GM23338 (cell line): Measurements from ENCODE around the gene NXPH2. TPM values are rescaled to one million over a fixed set of nuclear protein-coding genes. Genes with fewer than 3 reads are reported as not detected.
A peak's percentile ranks its signal among the peaks of the same experiment; 100 is the strongest.

Source experiments
- ATAC-seq: fragments of 200-7000 bp; cut with Tn5 transposase; 3 replicates; pipeline ENCODE4 v1.9.1; 2020
- DNase-seq: peaks from one replicate; pipeline ENCODE4 v3.0.0-alpha.2; 2015; ENCODE audit warnings: low spot score
- H2AFZ ChIP-seq: fragments of 200-600 bp; sonication (generic); 2 replicates; pipeline ENCODE4 v1.8.0; 2016; ENCODE audit warnings: antibody characterized with exemption, mild to moderate bottlenecking, moderate library complexity
- H3F3A ChIP-seq: fragments of 200-600 bp; sonication (generic); replicated peaks from 2 replicates; pipeline ENCODE4 v1.8.0; 2017; ENCODE audit warnings: antibody characterized with exemption, mixed run types, low read depth
- H3K27ac ChIP-seq: fragments of 200-600 bp; sonication (generic); 2 replicates; pipeline ENCODE4 v1.6.1; 2016; ENCODE audit warnings: low read depth
- H3K27me3 ChIP-seq: fragments of 200-600 bp; sonication (generic); 2 replicates; pipeline ENCODE4 v1.8.0; 2016; ENCODE audit warnings: mild to moderate bottlenecking, mixed run types, moderate library complexity; ENCODE audit not compliant: insufficient read depth
- H3K36me3 ChIP-seq: fragments of 200-600 bp; sonication (generic); 2 replicates; pipeline ENCODE4 v1.8.0; 2016; ENCODE audit warnings: mild to moderate bottlenecking; ENCODE audit not compliant: insufficient read depth
- H3K4me1 ChIP-seq: fragments of 200-600 bp; sonication (generic); 2 replicates; pipeline ENCODE4 v1.8.0; 2016; ENCODE audit warnings: mild to moderate bottlenecking, moderate library complexity; ENCODE audit not compliant: insufficient read depth
- H3K4me2 ChIP-seq: fragments of 200-600 bp; sonication (generic); 2 replicates; pipeline ENCODE4 v1.7.1; 2017; ENCODE audit warnings: mixed run types
- H3K4me3 ChIP-seq: fragments of 200-600 bp; sonication (generic); 2 replicates; pipeline ENCODE4 v1.6.1; 2016; ENCODE audit warnings: mixed run types
- H3K79me2 ChIP-seq: fragments of 200-600 bp; sonication (generic); replicated peaks from 2 replicates; pipeline ENCODE4 v1.8.0; 2017; ENCODE audit warnings: mild to moderate bottlenecking; ENCODE audit not compliant: insufficient read depth
- H3K9me2 ChIP-seq: fragments of 200-600 bp; sonication (generic); 2 replicates; pipeline ENCODE4 v1.8.0; 2017; ENCODE audit not compliant: insufficient read depth
- H4K20me1 ChIP-seq: fragments of 200-600 bp; sonication (generic); replicated peaks from 2 replicates; pipeline ENCODE4 v1.8.0; 2017; ENCODE audit warnings: mild to moderate bottlenecking; ENCODE audit not compliant: insufficient read depth
- H3K27ac Mint-ChIP-seq: 2 replicates; pipeline ENCODE4 v1.8.0; 2020; ENCODE audit warnings: inconsistent platforms, mild to moderate bottlenecking, moderate library complexity, mixed read lengths
- H3K27me3 Mint-ChIP-seq: 3 replicates; pipeline ENCODE4 v1.8.0; 2022; ENCODE audit warnings: low read depth, mild to moderate bottlenecking, moderate library complexity, mixed read lengths, inconsistent platforms; ENCODE audit not compliant: insufficient read depth, poor library complexity
- H3K36me3 Mint-ChIP-seq: 3 replicates; pipeline ENCODE4 v1.8.0; 2021; ENCODE audit warnings: low read depth, mild to moderate bottlenecking, inconsistent platforms, moderate library complexity, mixed read lengths
- H3K4me1 Mint-ChIP-seq: 3 replicates; pipeline ENCODE4 v1.8.0; 2020; ENCODE audit warnings: mild to moderate bottlenecking, inconsistent platforms, mixed read lengths
- H3K4me3 Mint-ChIP-seq: 3 replicates; pipeline ENCODE4 v1.8.0; 2021; ENCODE audit warnings: moderate library complexity, mild to moderate bottlenecking, inconsistent platforms, mixed read lengths
- H3K9me3 Mint-ChIP-seq: 3 replicates; pipeline ENCODE4 v1.8.0; 2020; ENCODE audit warnings: moderate library complexity, mild to moderate bottlenecking, inconsistent platforms, mixed read lengths
- EZH2phosphoT487 ChIP-seq: fragments of 200-600 bp; sonication (generic); IDR thresholded peaks from one replicate; pipeline ENCODE4 v1.8.1; 2018; ENCODE audit warnings: antibody characterized with exemption; ENCODE audit not compliant: unreplicated experiment
- NANOG ChIP-seq: IDR thresholded peaks from 2 replicates; pipeline ENCODE4 v1.6.1; 2016; ENCODE audit warnings: antibody characterized with exemption, borderline replicate concordance
- POLR2AphosphoS5 ChIP-seq: IDR thresholded peaks from 2 replicates; pipeline ENCODE4 v1.6.1; 2016; ENCODE audit warnings: antibody characterized with exemption, low read depth
- STAT1 ChIP-seq: IDR thresholded peaks from one replicate; pipeline ENCODE4 v1.6.1; 2016; ENCODE audit warnings: antibody characterized with exemption; ENCODE audit not compliant: unreplicated experiment
- ZNF331 ChIP-seq: fragments of 250-450 bp; sonication (Bioruptor Pico); IDR thresholded peaks from 2 replicates; pipeline ENCODE4 v1.5.0; 2020; ENCODE audit warnings: low read depth, mild to moderate bottlenecking, moderate library complexity
- polyA plus RNA-seq: library from polyadenylated mRNA; unstranded; fragments of >200 nt; fragmentation: Nextera tagmentation; extraction: Ambion mirVana; gene quantifications from 2 replicates; pipeline ENCODE4 v1.2.1, GENCODE V29; 2016
- total RNA-seq: library from RNA; depleted of rRNA; stranded (reverse); fragments of >200 nt; shearing (Covaris generic); gene quantifications from 2 replicates; pipeline ENCODE4 v1.2.3, GENCODE V29; 2014
- TF ChIP-seq, protein P1 (sequence below), 2 experiments: fragments of 200-600 bp in 1 of 2; sonication (generic) in 1 of 2; conservative IDR thresholded peaks; 2 replicates each; pipeline versions ENCODE4 v1.5.1 to v1.6.1; 2016 to 2017; ENCODE audit warnings: antibody characterized with exemption in 2 of 2, low read depth in 2 of 2, mild to moderate bottlenecking in 2 of 2, moderate library complexity in 1 of 2

NXPH2 gene
- total and polyA plus RNA-seq, 2 experiments from 2014 or later: 2.7 to 8.3 TPM

DNA sequence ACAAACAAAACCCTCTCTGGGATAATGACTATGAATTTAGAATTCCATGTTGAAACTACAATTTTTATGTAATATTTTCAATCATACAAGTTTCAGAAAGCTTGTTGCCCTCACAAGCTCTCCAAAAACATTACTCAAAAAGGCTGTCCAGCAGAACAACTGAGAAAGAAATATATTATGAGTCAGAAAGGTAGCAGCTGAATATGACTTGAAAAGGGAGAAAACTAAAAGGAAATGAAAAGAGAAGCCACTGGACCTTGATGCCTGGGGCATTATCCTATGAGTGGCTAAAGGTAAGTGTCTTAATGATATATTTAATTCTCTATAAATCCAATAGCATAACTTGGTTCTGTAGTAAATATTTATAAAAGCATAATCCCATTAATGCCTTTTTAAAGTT lies 61.8 kb downstream of the NXPH2 start (continued):
- TF ChIP-seq, protein P1, sequence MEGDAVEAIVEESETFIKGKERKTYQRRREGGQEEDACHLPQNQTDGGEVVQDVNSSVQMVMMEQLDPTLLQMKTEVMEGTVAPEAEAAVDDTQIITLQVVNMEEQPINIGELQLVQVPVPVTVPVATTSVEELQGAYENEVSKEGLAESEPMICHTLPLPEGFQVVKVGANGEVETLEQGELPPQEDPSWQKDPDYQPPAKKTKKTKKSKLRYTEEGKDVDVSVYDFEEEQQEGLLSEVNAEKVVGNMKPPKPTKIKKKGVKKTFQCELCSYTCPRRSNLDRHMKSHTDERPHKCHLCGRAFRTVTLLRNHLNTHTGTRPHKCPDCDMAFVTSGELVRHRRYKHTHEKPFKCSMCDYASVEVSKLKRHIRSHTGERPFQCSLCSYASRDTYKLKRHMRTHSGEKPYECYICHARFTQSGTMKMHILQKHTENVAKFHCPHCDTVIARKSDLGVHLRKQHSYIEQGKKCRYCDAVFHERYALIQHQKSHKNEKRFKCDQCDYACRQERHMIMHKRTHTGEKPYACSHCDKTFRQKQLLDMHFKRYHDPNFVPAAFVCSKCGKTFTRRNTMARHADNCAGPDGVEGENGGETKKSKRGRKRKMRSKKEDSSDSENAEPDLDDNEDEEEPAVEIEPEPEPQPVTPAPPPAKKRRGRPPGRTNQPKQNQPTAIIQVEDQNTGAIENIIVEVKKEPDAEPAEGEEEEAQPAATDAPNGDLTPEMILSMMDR (conservative IDR thresholded peaks at IDR 0.05; ENCODE audit: low read depth in 2 of 2): no peak
- TF ChIP-seq STAT1 (no peak), ZNF331 (CRISPR knock-in tag) (no peak)

DNA sequence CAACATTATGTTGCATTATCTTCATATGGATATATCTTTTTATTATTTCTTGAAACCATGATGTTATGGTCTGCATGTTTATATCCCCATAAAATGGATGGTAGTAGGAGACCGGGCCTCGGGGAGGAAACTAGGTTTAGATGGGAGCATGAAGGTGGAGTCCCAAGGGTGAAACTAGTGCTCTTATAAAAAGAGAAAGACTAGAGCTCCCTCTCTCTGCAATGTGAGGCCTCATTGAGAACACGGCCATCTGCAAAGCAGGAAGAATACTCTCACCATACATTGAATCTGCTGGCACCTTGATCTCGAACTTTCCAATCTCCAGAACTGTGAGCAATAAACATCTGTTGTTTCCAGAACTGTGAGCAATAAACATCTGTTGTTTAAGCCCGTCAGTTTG lies 64.0 kb downstream of the NXPH2 start:
- H3K36me3 ChIP-seq: no peaks in the 10 kb centered on the region
- H3F3A ChIP-seq: no peaks in the 10 kb centered on the region
- peaks cover 11% of the 10 kb centered on the region; the same call in 2 of the 3 replicates for H3K4me1 Mint-ChIP-seq
- H3K27ac Mint-ChIP-seq: no peak overlapping the region
- no peaks in the 10 kb centered on the region for H3K9me2 ChIP-seq
- H3K27ac ChIP-seq: no peak overlapping the region
- peaks cover 17% of the 10 kb centered on the region for H3K4me1 ChIP-seq
- H2AFZ ChIP-seq: no peak overlapping the region
- H3K9me3 Mint-ChIP-seq: no peaks in the 10 kb centered on the region
- DNase-seq (peak; percentile 44), ATAC-seq (peak; percentile 77)
- no peak overlapping the region for H3K4me3 ChIP-seq
- H3K27me3 Mint-ChIP-seq: peaks cover 5% of the 10 kb centered on the region
- no peaks in the 10 kb centered on the region for H3K27me3 ChIP-seq
- H4K20me1 ChIP-seq: no peaks in the 10 kb centered on the region
- TF ChIP-seq POLR2AphosphoS5: no peak
- TF ChIP-seq, protein P1 (conservative IDR thresholded peaks at IDR 0.05; ENCODE audit: low read depth in 2 of 2): peak; percentile 43 to 63; a peak in 3 of 4 replicates
- H3K36me3 Mint-ChIP-seq: no peaks in the 10 kb centered on the region; the same call in 2 of the 3 replicates
- no peak overlapping the region for H3K4me2 ChIP-seq
- no peak overlapping the region for H3K4me3 Mint-ChIP-seq
- no peaks in the 10 kb centered on the region for H3K79me2 ChIP-seq

DNA sequence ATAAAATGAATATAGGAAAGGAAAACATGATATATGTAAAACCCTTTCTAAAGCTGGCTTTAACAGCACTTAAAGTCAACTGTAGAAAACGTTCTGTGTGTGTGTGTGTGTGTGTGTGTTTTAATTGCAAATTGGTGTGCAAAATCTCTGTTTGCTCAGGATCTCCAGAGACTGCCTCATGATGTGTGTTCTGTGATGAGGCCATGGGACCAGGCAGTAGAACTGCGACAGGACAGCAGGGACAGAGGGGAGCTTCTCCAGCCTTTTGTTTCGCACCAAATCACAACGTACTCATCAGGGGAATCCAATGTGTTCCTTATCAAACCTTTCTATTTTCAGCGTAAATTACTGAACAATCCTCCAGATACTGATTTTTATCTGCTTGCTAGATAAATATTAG lies 66.7 kb downstream of the NXPH2 start:
- Histone ChIP-seq H3K79me2 (no peaks in the 10 kb centered on the region), H2AFZ (no peak overlapping the region), H3K4me3 (no peak overlapping the region), H3K36me3 (no peaks in the 10 kb centered on the region), H3K4me2 (no peak overlapping the region), H3K27ac (no peak overlapping the region), H3F3A (no peaks in the 10 kb centered on the region), H3K9me2 (no peaks in the 10 kb centered on the region), H3K27me3 (no peaks in the 10 kb centered on the region), H4K20me1 (no peaks in the 10 kb centered on the region), H3K4me1 (peaks cover 11% of the 10 kb centered on the region)
- no peaks in the 10 kb centered on the region for H3K36me3 Mint-ChIP-seq
- TF ChIP-seq EZH2phosphoT487 (no peak), STAT1 (no peak), NANOG (no peak), POLR2AphosphoS5 (no peak)
- ATAC-seq (no peak), DNase-seq (no peak)
- no peak overlapping the region for H3K27ac Mint-ChIP-seq
- no peak overlapping the region for H3K4me3 Mint-ChIP-seq
- no peaks in the 10 kb centered on the region for H3K9me3 Mint-ChIP-seq
- peaks cover 5% of the 10 kb centered on the region for H3K27me3 Mint-ChIP-seq
- peaks cover 7% of the 10 kb centered on the region; the same call in 2 of the 3 replicates for H3K4me1 Mint-ChIP-seq
